Activated CD4-positive, alpha-beta memory T cell treated with anti-CD3 and anti-CD28 coated beads for 36 hours (primary cell): ENCODE measurements around the gene MTFMT. TPM values are rescaled to one million over a fixed set of nuclear protein-coding genes. Genes with fewer than 3 reads are reported as not detected.
"Not testable (repeated sequence)": the region's sequence is repeated elsewhere in the genome, so short reads cannot be mapped to it uniquely, and the experiment has no call there.

Source experiments
- CTCF ChIA-PET: fragments of 350-600 bp; sonication (Branson Sonifier 250); formaldehyde crosslinking; loops from one replicate; lab custom pipeline; 2021; ENCODE audit warnings: antibody characterized with exemption, inconsistent platforms; lab: Charles Lee
- POLR2A ChIA-PET: fragments of 350-600 bp; sonication (Branson Sonifier 250); formaldehyde crosslinking; loops from one replicate; lab custom pipeline; 2021; ENCODE audit warnings: antibody characterized with exemption; lab: Charles Lee
- DNase-seq: peaks from one replicate; pipeline ENCODE4 v3.0.0-alpha.2; 2020
- H3K27ac Mint-ChIP-seq: one replicate; pipeline ENCODE4 v1.8.0; 2021; ENCODE audit warnings: mixed read lengths
- H3K27me3 Mint-ChIP-seq: one replicate; pipeline ENCODE4 v1.8.0; 2021; ENCODE audit warnings: mixed read lengths
- H3K36me3 Mint-ChIP-seq: one replicate; pipeline ENCODE4 v1.8.0; 2021; ENCODE audit warnings: mixed read lengths
- H3K4me1 Mint-ChIP-seq: one replicate; pipeline ENCODE4 v1.8.0; 2021; ENCODE audit warnings: low read depth, mixed read lengths
- H3K4me3 Mint-ChIP-seq: one replicate; pipeline ENCODE4 v1.8.0; 2021; ENCODE audit warnings: mild to moderate bottlenecking, mixed read lengths
- H3K9me3 Mint-ChIP-seq: one replicate; pipeline ENCODE4 v1.8.0; 2021; ENCODE audit warnings: mixed read lengths
- intact Hi-C: fragments of 100-400 bp; cut with micrococcal nuclease; formaldehyde crosslinking; loops from one replicate; pipeline ENCODE4 v1.15.1; 2023
- total RNA-seq, 2 experiments: library from RNA; stranded (reverse); gene quantifications; one replicate each; pipeline ENCODE4 v1.2.3, GENCODE V29; 2021

MTFMT gene
- total RNA-seq, 2 experiments from 2014 or later, result 18.2 to 18.3 TPM

- peaks cover 21% of the 10 kb centered on the region for H3K4me1 Mint-ChIP-seq
- H3K36me3 Mint-ChIP-seq, result peaks cover 7% of the 10 kb centered on the region
- no peaks in the 10 kb centered on the region for H3K9me3 Mint-ChIP-seq
- POLR2A ChIA-PET, result no interaction called here
- peak overlapping the region; percentile 66 for H3K4me3 Mint-ChIP-seq
- intact Hi-C loops, result loop anchor here (1.0 to 10.0 kb wide), 3 partner anchors 40 to 297 kb away; partner anchors contain the start of genes CLPX and SPG21
- no peak for DNase-seq
- peaks cover 6% of the 10 kb centered on the region for H3K27me3 Mint-ChIP-seq
- no peak overlapping the region for H3K27ac Mint-ChIP-seq
- CTCF ChIA-PET, result no interaction called here
Measured at GRCh38 chr15:65029736-65030208, 333 bp upstream of the MTFMT start.

GRCh38 chr15:65028338-65028737 lies 1.1 kb downstream of the MTFMT start:
- Mint-ChIP-seq H3K4me3 (peak overlapping the region; percentile 83), H3K36me3 (peaks cover 13% of the 10 kb centered on the region), H3K27me3 (peaks cover 6% of the 10 kb centered on the region), H3K27ac (peak overlapping the region; percentile 38), H3K9me3 (no peaks in the 10 kb centered on the region), H3K4me1 (peaks cover 17% of the 10 kb centered on the region)
- ChIA-PET CTCF (no interaction called here), POLR2A (no interaction called here)
- intact Hi-C loops, result no loop called here
- peak; percentile 14 for DNase-seq

- Mint-ChIP-seq H3K4me3 (peak overlapping the region; percentile 83), H3K36me3 (peaks cover 14% of the 10 kb centered on the region), H3K27ac (no peak overlapping the region), H3K27me3 (peaks cover 6% of the 10 kb centered on the region), H3K4me1 (peaks cover 14% of the 10 kb centered on the region), H3K9me3 (no peaks in the 10 kb centered on the region)
- no peak for DNase-seq
- ChIA-PET CTCF (no interaction called here), POLR2A (no interaction called here)
- intact Hi-C loops, result no loop called here
Measured at GRCh38 chr15:65027593-65027992, 1.8 kb downstream of the MTFMT start.

- peaks cover 14% of the 10 kb centered on the region for H3K36me3 Mint-ChIP-seq
- no peak overlapping the region for H3K4me3 Mint-ChIP-seq
- ChIA-PET CTCF (no interaction called here), POLR2A (no interaction called here)
- no peak for DNase-seq
- intact Hi-C loops, result no loop called here
- H3K9me3 Mint-ChIP-seq, result no peaks in the 10 kb centered on the region
- H3K27me3 Mint-ChIP-seq, result peaks cover 3% of the 10 kb centered on the region
- H3K4me1 Mint-ChIP-seq, result peaks cover 14% of the 10 kb centered on the region
- no peak overlapping the region for H3K27ac Mint-ChIP-seq
Measured at GRCh38 chr15:65026756-65027155, 2.7 kb downstream of the MTFMT start.

- H3K4me3 Mint-ChIP-seq, result no peak overlapping the region
- H3K27ac Mint-ChIP-seq, result no peak overlapping the region
- DNase-seq, result no peak
- ChIA-PET CTCF (interaction anchor here (1.0 kb wide), 1 partner anchor 10 kb away, joined by 4 read pairs; no protein-coding TSS in a partner anchor), POLR2A (no interaction called here)
- H3K4me1 Mint-ChIP-seq, result peaks cover 2% of the 10 kb centered on the region
- no peaks in the 10 kb centered on the region for H3K27me3 Mint-ChIP-seq
- no peaks in the 10 kb centered on the region for H3K9me3 Mint-ChIP-seq
- intact Hi-C loops, result no loop called here
- peaks cover 33% of the 10 kb centered on the region for H3K36me3 Mint-ChIP-seq
Measured at GRCh38 chr15:65021488-65021887, 8.0 kb downstream of the MTFMT start.

GRCh38 chr15:65020419-65020818 lies 9.0 kb downstream of the MTFMT start:
- no peak for DNase-seq
- H3K9me3 Mint-ChIP-seq, result no peaks in the 10 kb centered on the region
- H3K27me3 Mint-ChIP-seq, result no peaks in the 10 kb centered on the region
- no peak overlapping the region for H3K4me3 Mint-ChIP-seq
- no peak overlapping the region for H3K27ac Mint-ChIP-seq
- H3K4me1 Mint-ChIP-seq, result peaks cover 2% of the 10 kb centered on the region
- POLR2A ChIA-PET, result no interaction called here
- intact Hi-C loops, result no loop called here
- CTCF ChIA-PET, result interaction anchor here (1.0 kb wide), 1 partner anchor 13 kb away, joined by 4 read pairs; no protein-coding TSS in a partner anchor
- H3K36me3 Mint-ChIP-seq, result peaks cover 34% of the 10 kb centered on the region

GRCh38 chr15:65011198-65011597 lies 18.2 kb downstream of the MTFMT start:
- H3K27me3 Mint-ChIP-seq, intact Hi-C loops, DNase-seq, H3K27ac Mint-ChIP-seq, H3K4me1 Mint-ChIP-seq, H3K4me3 Mint-ChIP-seq, H3K9me3 Mint-ChIP-seq: not testable (repeated sequence)
- H3K36me3 Mint-ChIP-seq, result peaks cover 30% of the 10 kb centered on the region
- ChIA-PET POLR2A (interaction anchor here (0.6 kb wide), 1 partner anchor 635 kb away, joined by 3 read pairs; no protein-coding TSS in a partner anchor), CTCF (interaction anchor here (1.1 kb wide), 1 partner anchor 10 kb away, joined by 4 read pairs; no protein-coding TSS in a partner anchor)

- Mint-ChIP-seq H3K36me3 (peaks cover 21% of the 10 kb centered on the region), H3K27me3 (no peaks in the 10 kb centered on the region), H3K4me3 (no peak overlapping the region), H3K4me1 (no peaks in the 10 kb centered on the region), H3K27ac (no peak overlapping the region), H3K9me3 (peaks cover 7% of the 10 kb centered on the region)
- DNase-seq, result no peak
- intact Hi-C loops, result no loop called here
- ChIA-PET CTCF (interaction anchor here (0.8 to 1.2 kb wide), 5 partner anchors 20 to 278 kb away, joined by 3 read pairs; partner anchors contain the start of gene SPG21), POLR2A (interaction anchor here (0.5 to 1.2 kb wide), 2 partner anchors 125 to 257 kb away, joined by 3 to 4 read pairs; no protein-coding TSS in a partner anchor)
Measured at GRCh38 chr15:65008983-65009382, 20.5 kb downstream of the MTFMT start.

GRCh38 chr15:65006876-65007275 lies 22.6 kb downstream of the MTFMT start:
- Mint-ChIP-seq H3K36me3 (peaks cover 9% of the 10 kb centered on the region), H3K9me3 (no peaks in the 10 kb centered on the region), H3K4me1 (no peaks in the 10 kb centered on the region), H3K4me3 (no peak overlapping the region), H3K27me3 (no peaks in the 10 kb centered on the region), H3K27ac (no peak overlapping the region)
- intact Hi-C loops, result no loop called here
- ChIA-PET CTCF (no interaction called here), POLR2A (no interaction called here)
- no peak for DNase-seq

- Mint-ChIP-seq H3K27me3 (no peaks in the 10 kb centered on the region), H3K27ac (no peak overlapping the region), H3K4me1 (no peaks in the 10 kb centered on the region), H3K9me3 (no peaks in the 10 kb centered on the region), H3K36me3 (peaks cover 7% of the 10 kb centered on the region), H3K4me3 (no peak overlapping the region)
- DNase-seq, result no peak
- POLR2A ChIA-PET, result interaction anchor here (0.6 kb wide), 1 partner anchor 271 kb away, joined by 4 read pairs; no protein-coding TSS in a partner anchor
- CTCF ChIA-PET, result no interaction called here
- intact Hi-C loops, result no loop called here
Measured at GRCh38 chr15:65004993-65005392, 24.4 kb downstream of the MTFMT start.

- no peak overlapping the region for H3K4me3 Mint-ChIP-seq
- no peak for DNase-seq
- peaks cover 4% of the 10 kb centered on the region for H3K4me1 Mint-ChIP-seq
- intact Hi-C loops, result no loop called here
- ChIA-PET POLR2A (no interaction called here), CTCF (no interaction called here)
- H3K27me3 Mint-ChIP-seq, result no peaks in the 10 kb centered on the region
- peaks cover 2% of the 10 kb centered on the region for H3K36me3 Mint-ChIP-seq
- H3K27ac Mint-ChIP-seq, result no peak overlapping the region
- H3K9me3 Mint-ChIP-seq, result no peaks in the 10 kb centered on the region
Measured at GRCh38 chr15:64997745-64998375, 31.6 kb downstream of the MTFMT start.

GRCh38 chr15:64997066-64997465 lies 32.4 kb downstream of the MTFMT start:
- CTCF ChIA-PET, result interaction anchor here (0.7 kb wide), 1 partner anchor 13 kb away, joined by 3 read pairs; no protein-coding TSS in a partner anchor
- no peaks in the 10 kb centered on the region for H3K27me3 Mint-ChIP-seq
- POLR2A ChIA-PET, result no interaction called here

More at GRCh38 chr15:64997066-64997465, 32.4 kb downstream of the MTFMT start:
- DNase-seq, result no peak
- peaks cover 5% of the 10 kb centered on the region for H3K4me1 Mint-ChIP-seq
- intact Hi-C loops, result no loop called here
- H3K36me3 Mint-ChIP-seq, result no peaks in the 10 kb centered on the region
- H3K4me3 Mint-ChIP-seq, result no peak overlapping the region
- H3K27ac Mint-ChIP-seq, result no peak overlapping the region
- H3K9me3 Mint-ChIP-seq, result no peaks in the 10 kb centered on the region
